Stimulated activated naive CD4-positive, alpha-beta T cell (primary cell): ENCODE measurements around the gene RALB.
A peak's percentile ranks its signal among the peaks of the same experiment; 100 is the strongest.
"Not testable (repeated sequence)": the region's sequence is repeated elsewhere in the genome, so short reads cannot be mapped to it uniquely, and the experiment has no call there.

Experiments
- DNase-seq, 6 experiments: peaks; one replicate each; lab custom pipeline; 2025; lab: John Stamatoyannopoulos, UW

Gene RALB

GRCh38 chr2:120293096-120294007 is 40.7 kb downstream of the RALB start:
- no peak for DNase-seq

GRCh38 chr2:120294008-120294340 is 41.3 kb downstream of the RALB start:
- no peak for DNase-seq

GRCh38 chr2:120298173-120298835 is 45.7 kb downstream of the RALB start:
- DNase-seq: no peak

GRCh38 chr2:120299004-120299403 is 46.4 kb downstream of the RALB start:
- no peak for DNase-seq

- DNase-seq: no peak
These were observed 46.9 kb downstream of the RALB start for GRCh38 chr2:120299561-120299960.

GRCh38 chr2:120300385-120300784 is 47.7 kb downstream of the RALB start:
- DNase-seq: no peak

GRCh38 chr2:120301284-120301683 is 48.6 kb downstream of the RALB start:
- no peak for DNase-seq

GRCh38 chr2:120302301-120302700 is 49.6 kb downstream of the RALB start:
- no peak for DNase-seq

GRCh38 chr2:120303177-120303576 is 50.5 kb downstream of the RALB start:
- no peak for DNase-seq

GRCh38 chr2:120305296-120305695 is 52.6 kb downstream of the RALB start:
- DNase-seq: no peak

- DNase-seq: no peak
These were observed 53.4 kb downstream of the RALB start for GRCh38 chr2:120305937-120306490.

- DNase-seq: no peak
These were observed 54.8 kb downstream of the RALB start for GRCh38 chr2:120307482-120307881.

- DNase-seq: no peak
These were observed 55.6 kb downstream of the RALB start for GRCh38 chr2:120308038-120308910.

GRCh38 chr2:120310136-120310535 is 57.5 kb downstream of the RALB start:
- DNase-seq: no peak

- DNase-seq: not testable (repeated sequence)
These were observed 58.2 kb downstream of the RALB start for GRCh38 chr2:120310841-120311240.

- DNase-seq: no peak
These were observed 59.4 kb downstream of the RALB start for GRCh38 chr2:120312076-120312475.

GRCh38 chr2:120312860-120313694 is 60.4 kb downstream of the RALB start:
- DNase-seq: peak; percentile 39 to 68 (median 57)

- DNase-seq: no peak
These were observed 61.3 kb downstream of the RALB start for GRCh38 chr2:120313695-120314615.

- peak in 3 of 6 experiments; percentile 13 to 56 (median 56) for DNase-seq
These were observed 62.2 kb downstream of the RALB start for GRCh38 chr2:120314690-120315366.
